ENCODE data around the gene FABP3. TPM values are rescaled to one million over a fixed set of nuclear protein-coding genes. Genes with fewer than 3 reads are reported as not detected.

Gene FABP3
- total RNA-seq, 1 experiment from 2014 or later = 0.49 TPM

GRCh38 chr1:31397360-31398095 lies 24.7 kb upstream of the FABP3 start:
- in situ Hi-C loops (cut with HindIII; ENCODE audit: low pct_unique_long_range_greater_than_20kb, low sequenced_read_pairs) (no loop called here), intact Hi-C loops (cut with micrococcal nuclease; ENCODE audit: unreplicated experiment) (loop anchor here (2.0 kb wide), 1 partner anchor 151 kb away; no protein-coding TSS in a partner anchor)
- Histone ChIP-seq H3K4me1 (ENCODE audit: control insufficient read depth, insufficient read depth, low read length) (peaks cover 4% of the 10 kb centered on the region; the same call in 1 of the 2 replicates), H3K36me3 (ENCODE audit: control insufficient read depth, insufficient read depth, low read length) (no peaks in the 10 kb centered on the region), H3K4me3 (ENCODE audit: low read depth in 2 of 2, low read length in 2 of 2) (no peak overlapping the region), H3K27ac (ENCODE audit: low read length) (no peak overlapping the region), H3K9me3 (ENCODE audit: control insufficient read depth, insufficient read depth, low read depth, low read length) (no peaks in the 10 kb centered on the region), H3K27me3 (ENCODE audit: control insufficient read depth, insufficient read depth, low read length) (no peaks in the 10 kb centered on the region)
- ATAC-seq = no peak
- ChIA-PET POLR2A (interaction anchor here (0.5 kb wide), 1 partner anchor 15 kb away, joined by 6 read pairs; no protein-coding TSS in a partner anchor), CTCF (interaction anchor here (0.6 to 2.4 kb wide), 2 partner anchors 100 to 151 kb away, joined by 3 to 8 read pairs; no protein-coding TSS in a partner anchor)
- TF ChIP-seq CTCF (IDR thresholded peaks at IDR 0.05) = no peak
- TF ChIP-seq POLR2AphosphoS5 (IDR thresholded peaks at IDR 0.05; ENCODE audit: low read depth, low read length) = no peak
- TF ChIP-seq TCF7L2 (IDR thresholded peaks at IDR 0.05; ENCODE audit: low read depth, low read length) = no peak
- no peak for TF ChIP-seq REST (IDR thresholded peaks at IDR 0.05; ENCODE audit: insufficient read depth in 1 of 2, low read depth in 2 of 2, low read length in 1 of 2)
- no peak for TF ChIP-seq SIN3A (IDR thresholded peaks at IDR 0.05; ENCODE audit: borderline replicate concordance, insufficient read depth, low read depth, low read length)
- BruUV-seq (replicated peaks) = no TSS peak
- DNase-seq (ENCODE audit: low read depth, low spot score) = no peak

DNA sequence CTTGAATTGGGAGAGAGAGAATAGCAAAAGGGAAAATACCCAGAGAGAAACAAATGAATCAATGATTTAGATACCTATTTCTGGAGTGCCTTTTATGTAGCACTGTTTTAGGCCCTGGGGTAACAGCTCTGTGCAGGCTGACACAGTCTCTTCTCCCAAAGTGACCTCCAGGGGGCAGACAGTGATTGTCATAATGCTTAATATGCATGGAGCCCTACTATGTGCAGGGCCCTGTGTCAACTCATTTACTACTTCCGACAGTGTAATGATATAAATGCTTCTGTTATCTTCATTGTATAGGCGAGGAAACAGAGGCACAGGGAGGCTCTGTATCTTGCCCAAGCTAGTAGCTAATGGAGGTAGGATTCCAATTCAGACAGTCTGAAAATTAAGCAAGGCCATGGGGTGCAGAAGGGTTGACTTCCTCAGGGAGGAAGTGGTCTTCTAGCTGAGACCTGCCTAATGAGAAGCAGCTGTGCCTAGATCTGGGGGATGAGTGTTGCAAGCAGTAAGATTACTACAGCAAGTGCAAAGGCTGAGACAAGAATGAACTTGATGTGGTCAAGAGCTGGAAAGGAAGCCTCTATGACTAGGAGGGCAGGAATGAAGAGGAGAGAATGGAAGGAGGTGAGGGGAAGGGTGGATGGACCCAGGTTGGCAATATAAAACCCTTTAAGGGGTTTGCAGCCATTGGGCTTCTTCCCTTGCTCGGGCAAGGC lies 23.9 kb upstream of the FABP3 start:
- POLR2A ChIA-PET = interaction anchor here (0.5 kb wide), 1 partner anchor 15 kb away, joined by 6 read pairs; no protein-coding TSS in a partner anchor
- Histone ChIP-seq H3K9me3 (ENCODE audit: control insufficient read depth, insufficient read depth, low read depth, low read length) (no peaks in the 10 kb centered on the region), H3K4me3 (ENCODE audit: low read depth in 2 of 2, low read length in 2 of 2) (no peak overlapping the region), H3K27ac (ENCODE audit: low read length) (no peak overlapping the region), H3K27me3 (ENCODE audit: control insufficient read depth, insufficient read depth, low read length) (no peaks in the 10 kb centered on the region), H3K4me1 (ENCODE audit: control insufficient read depth, insufficient read depth, low read length) (peaks cover 4% of the 10 kb centered on the region; the same call in 1 of the 2 replicates), H3K36me3 (ENCODE audit: control insufficient read depth, insufficient read depth, low read length) (no peaks in the 10 kb centered on the region)
- ATAC-seq (no peak), DNase-seq (ENCODE audit: low read depth, low spot score) (no peak)
- intact Hi-C loops (cut with micrococcal nuclease; ENCODE audit: unreplicated experiment) (loop anchor here (2.0 kb wide), 1 partner anchor 152 kb away; no protein-coding TSS in a partner anchor), in situ Hi-C loops (cut with HindIII; ENCODE audit: low pct_unique_long_range_greater_than_20kb, low sequenced_read_pairs) (no loop called here)
- no TSS peak for BruUV-seq (replicated peaks)
- CTCF ChIA-PET = interaction anchor here (2.4 kb wide), 1 partner anchor 152 kb away, joined by 8 read pairs; no protein-coding TSS in a partner anchor
- TF ChIP-seq TCF7L2 (IDR thresholded peaks at IDR 0.05; ENCODE audit: low read depth, low read length) (no peak), SIN3A (IDR thresholded peaks at IDR 0.05; ENCODE audit: borderline replicate concordance, insufficient read depth, low read depth, low read length) (no peak), CTCF (IDR thresholded peaks at IDR 0.05) (no peak; the same call in none of the 2 replicates), REST (IDR thresholded peaks at IDR 0.05; ENCODE audit: insufficient read depth in 1 of 2, low read depth in 2 of 2, low read length in 1 of 2) (no peak)
